ENCODE measurements around the gene TBL1Y.

TBL1Y gene

GRCh38 chrY:7097021-7097420, 186.5 kb downstream of the TBL1Y start:
- no peak overlapping the region for H3K4me3 ChIP-seq (ENCODE audit: low read depth, low read length)
- DNase-seq (ENCODE audit: low read depth): no peak
- no peak for TF ChIP-seq CTCF (IDR thresholded peaks at IDR 0.05; ENCODE audit: control insufficient read depth, extremely low read depth, insufficient read depth)

DNA sequence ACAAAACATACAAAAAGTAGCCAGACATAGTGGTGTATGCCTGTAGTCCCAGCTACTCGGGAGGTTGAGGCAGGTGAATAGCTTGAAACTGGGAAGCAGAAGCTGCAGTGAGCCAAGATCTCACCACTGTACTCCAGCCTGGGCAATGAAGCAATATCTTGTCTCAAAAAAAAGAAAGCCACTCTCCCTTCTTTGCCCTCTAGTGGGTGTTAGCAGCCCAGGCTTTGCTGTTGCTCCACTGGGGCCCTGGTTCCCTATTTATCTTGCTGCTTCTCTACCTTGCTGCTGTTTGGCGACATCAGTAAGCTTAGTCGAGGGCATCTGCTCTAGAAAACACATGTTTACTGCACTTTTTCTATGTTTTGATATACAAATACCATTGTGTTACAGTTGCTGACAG, 189.2 kb downstream of the TBL1Y start:
- H3K4me3 ChIP-seq (ENCODE audit: low read depth, low read length): no peak overlapping the region
- DNase-seq (ENCODE audit: low read depth): no peak
- TF ChIP-seq CTCF (IDR thresholded peaks at IDR 0.05; ENCODE audit: control insufficient read depth, extremely low read depth, insufficient read depth): peak; percentile 17; the same call in 1 of the 2 replicates

- no peak for TF ChIP-seq CTCF (IDR thresholded peaks at IDR 0.05; ENCODE audit: control insufficient read depth, extremely low read depth, insufficient read depth)
Observed at GRCh38 chrY:7102680-7103079, 192.2 kb downstream of the TBL1Y start.

DNA sequence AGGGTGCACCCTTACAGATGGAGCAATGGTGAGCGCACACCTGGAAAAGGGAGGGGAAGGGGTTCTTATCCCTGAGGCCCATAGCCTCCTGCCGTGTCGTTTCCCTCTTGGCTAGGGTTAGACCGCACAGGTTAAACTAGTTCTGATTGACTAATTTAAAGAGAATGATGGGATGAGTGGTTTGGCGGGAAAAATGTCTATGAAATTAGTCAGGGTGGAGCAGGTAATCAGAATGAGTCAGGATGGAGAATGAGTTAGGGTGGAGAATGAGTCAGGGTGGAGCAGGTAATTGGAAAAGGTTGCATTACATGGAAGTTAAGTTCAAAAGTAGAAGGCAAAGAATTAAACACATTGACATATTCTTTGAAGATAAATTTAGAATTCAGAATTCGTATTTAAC, 196.7 kb downstream of the TBL1Y start:
- no peak overlapping the region for H3K4me3 ChIP-seq (ENCODE audit: low read depth, low read length)
- DNase-seq (ENCODE audit: low read depth): no peak
- TF ChIP-seq CTCF (IDR thresholded peaks at IDR 0.05; ENCODE audit: control insufficient read depth, extremely low read depth, insufficient read depth): no peak

More at GRCh38 chrY:7102680-7103079, 192.2 kb downstream of the TBL1Y start:
- DNase-seq (ENCODE audit: low read depth): no peak
- H3K4me3 ChIP-seq (ENCODE audit: low read depth, low read length): no peak overlapping the region

GRCh38 chrY:7110086-7110485, 199.6 kb downstream of the TBL1Y start:
- H3K4me3 ChIP-seq (ENCODE audit: low read depth, low read length): no peak overlapping the region
- TF ChIP-seq CTCF (IDR thresholded peaks at IDR 0.05; ENCODE audit: control insufficient read depth, extremely low read depth, insufficient read depth): no peak
- no peak for DNase-seq (ENCODE audit: low read depth)

DNA sequence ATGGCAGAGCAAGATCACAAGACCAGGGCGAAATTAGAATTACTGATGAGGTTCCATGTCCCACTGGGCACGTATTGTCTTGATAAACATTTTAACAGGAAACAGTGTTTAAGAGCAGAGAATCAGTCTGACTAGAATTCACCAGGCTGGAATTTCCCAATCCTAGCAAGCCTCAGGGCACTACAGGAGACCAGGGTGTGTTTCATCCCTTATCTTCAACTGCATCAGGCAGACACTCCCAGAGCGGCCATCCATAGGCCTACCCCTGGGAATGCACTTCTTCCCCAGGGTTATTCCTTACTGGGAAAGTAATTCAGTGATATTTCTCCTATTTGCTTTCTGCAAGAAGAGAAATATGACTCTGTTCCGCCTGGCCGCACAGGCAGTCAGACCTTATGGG, 205.4 kb downstream of the TBL1Y start:
- H3K4me3 ChIP-seq (ENCODE audit: low read depth, low read length): no peak overlapping the region
- no peak for TF ChIP-seq CTCF (IDR thresholded peaks at IDR 0.05; ENCODE audit: control insufficient read depth, extremely low read depth, insufficient read depth)
- DNase-seq (ENCODE audit: low read depth): no peak

DNA sequence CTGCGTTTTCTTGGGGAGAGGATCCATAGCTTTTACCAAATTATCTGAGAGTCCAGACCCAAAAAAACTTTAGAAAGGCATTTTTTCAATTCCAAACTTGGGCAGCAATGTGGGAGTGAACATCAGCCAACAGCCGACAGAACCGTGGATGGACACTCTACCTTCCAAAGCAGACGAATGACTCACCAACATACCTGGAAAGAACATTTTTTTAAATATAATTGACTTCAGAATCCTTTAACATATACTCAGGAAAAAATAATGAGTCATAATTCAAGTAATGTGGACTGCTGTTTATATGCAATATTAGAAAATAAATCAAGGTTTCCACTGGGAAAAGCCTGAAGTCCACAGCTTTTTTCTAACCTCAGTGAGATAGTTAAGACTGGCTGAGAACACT, 211.7 kb downstream of the TBL1Y start:
- no peak for TF ChIP-seq CTCF (IDR thresholded peaks at IDR 0.05; ENCODE audit: control insufficient read depth, extremely low read depth, insufficient read depth)
- no peak for DNase-seq (ENCODE audit: low read depth)

More for the DNA sequence above, 211.7 kb downstream of the TBL1Y start:
- no peak overlapping the region for H3K4me3 ChIP-seq (ENCODE audit: low read depth, low read length)

Measured in LNCaP clone FGC (cell line).